NT2/D1 (cell line): ENCODE results near the gene ZNF205.

ENCODE experiments used
- SUZ12 ChIP-seq: IDR thresholded peaks from 2 replicates; pipeline ENCODE4 v1.6.1; 2011; ENCODE audit not compliant: insufficient read length, insufficient read depth; ENCODE audit errors: extremely low read depth
- YY1 ChIP-seq: IDR thresholded peaks from 2 replicates; pipeline ENCODE4 v1.6.1; 2011; ENCODE audit not compliant: insufficient read length, insufficient read depth
- ZNF274 ChIP-seq: IDR thresholded peaks from 2 replicates; pipeline ENCODE4 v1.6.1; 2011; ENCODE audit warnings: mild to moderate bottlenecking, low read depth, low read length

- TF ChIP-seq SUZ12 = no peak
- no peak for TF ChIP-seq ZNF274
- no peak for TF ChIP-seq YY1
Observed at GRCh38 chr16:3141781-3142311, 29.5 kb downstream of the ZNF205 start.
